Measurements from ENCODE around the gene HIGD1C. TPM values are rescaled to one million over a fixed set of nuclear protein-coding genes. Genes with fewer than 3 reads are reported as not detected.

Gene HIGD1C
- total RNA-seq, 1 experiment from 2014 or later, result not detected

DNA sequence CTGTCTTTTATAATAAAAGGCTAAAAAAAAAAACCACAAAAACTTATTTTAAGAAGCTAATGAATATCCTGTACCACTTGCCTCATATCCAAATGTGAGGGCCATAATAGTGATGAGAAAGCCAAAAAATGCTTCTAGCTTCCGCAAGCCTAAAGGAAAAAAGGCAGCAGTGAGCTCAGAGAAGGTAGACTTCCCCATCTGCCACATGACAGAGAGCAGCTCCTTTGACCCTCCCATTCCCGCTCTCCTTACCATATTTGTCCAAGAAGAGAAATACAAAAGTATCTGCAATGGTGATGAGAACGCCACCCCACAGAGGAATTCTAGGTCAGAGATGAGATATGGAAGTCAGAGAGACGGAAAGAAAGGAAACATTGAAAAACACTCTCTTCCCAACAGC is 46.7 kb downstream of the HIGD1C start:
- TF ChIP-seq, protein P1, sequence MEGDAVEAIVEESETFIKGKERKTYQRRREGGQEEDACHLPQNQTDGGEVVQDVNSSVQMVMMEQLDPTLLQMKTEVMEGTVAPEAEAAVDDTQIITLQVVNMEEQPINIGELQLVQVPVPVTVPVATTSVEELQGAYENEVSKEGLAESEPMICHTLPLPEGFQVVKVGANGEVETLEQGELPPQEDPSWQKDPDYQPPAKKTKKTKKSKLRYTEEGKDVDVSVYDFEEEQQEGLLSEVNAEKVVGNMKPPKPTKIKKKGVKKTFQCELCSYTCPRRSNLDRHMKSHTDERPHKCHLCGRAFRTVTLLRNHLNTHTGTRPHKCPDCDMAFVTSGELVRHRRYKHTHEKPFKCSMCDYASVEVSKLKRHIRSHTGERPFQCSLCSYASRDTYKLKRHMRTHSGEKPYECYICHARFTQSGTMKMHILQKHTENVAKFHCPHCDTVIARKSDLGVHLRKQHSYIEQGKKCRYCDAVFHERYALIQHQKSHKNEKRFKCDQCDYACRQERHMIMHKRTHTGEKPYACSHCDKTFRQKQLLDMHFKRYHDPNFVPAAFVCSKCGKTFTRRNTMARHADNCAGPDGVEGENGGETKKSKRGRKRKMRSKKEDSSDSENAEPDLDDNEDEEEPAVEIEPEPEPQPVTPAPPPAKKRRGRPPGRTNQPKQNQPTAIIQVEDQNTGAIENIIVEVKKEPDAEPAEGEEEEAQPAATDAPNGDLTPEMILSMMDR (conservative IDR thresholded peaks at IDR 0.05), result no peak
- Histone ChIP-seq H3K56ac (ENCODE audit: insufficient read length, low read depth, low read length) (no peak overlapping the region), H3T11ph (ENCODE audit: low read length) (no peak overlapping the region), H3K9me3 (ENCODE audit: control insufficient read depth, low read depth, low read length) (no peaks in the 10 kb centered on the region), H3K4me1 (ENCODE audit: insufficient read depth, low read length) (no peaks in the 10 kb centered on the region), H2BK5ac (ENCODE audit: insufficient read length, low read length) (no peak overlapping the region), H3K9ac (ENCODE audit: extremely low read depth, insufficient read length, low read length) (no peak overlapping the region), H4K8ac (replicated peaks; ENCODE audit: insufficient read length, low read depth, low read length) (no peak overlapping the region), H3K4me2 (ENCODE audit: insufficient read depth, insufficient read length, low read length) (no peak overlapping the region), H2BK12ac (ENCODE audit: insufficient read length, low read depth, low read length) (no peak overlapping the region), H3K18ac (ENCODE audit: insufficient read length, low read depth, low read length) (no peak overlapping the region), H2AFZ (ENCODE audit: low read length) (no peak overlapping the region), H3K23me2 (ENCODE audit: insufficient read length, low read depth, low read length, poor library complexity, severe bottlenecking) (no peaks in the 10 kb centered on the region), H2BK15ac (ENCODE audit: low read depth, low read length) (no peak overlapping the region), H3K4ac (ENCODE audit: low read depth, low read length) (no peak overlapping the region), H2AK5ac (ENCODE audit: insufficient read length, low read length) (no peak overlapping the region), H4K5ac (ENCODE audit: insufficient read length, low read depth, low read length) (no peak overlapping the region), H3K27me3 (ENCODE audit: insufficient read depth, low read length) (no peaks in the 10 kb centered on the region), H4K20me1 (ENCODE audit: control insufficient read depth, insufficient read depth, insufficient read length) (no peaks in the 10 kb centered on the region), H3K79me1 (ENCODE audit: insufficient read depth, low read depth, low read length, poor library complexity, severe bottlenecking) (no peaks in the 10 kb centered on the region), H3K27ac (ENCODE audit: insufficient read length, low read depth, low read length) (no peak overlapping the region), H3K79me2 (ENCODE audit: insufficient read depth, low read length) (no peaks in the 10 kb centered on the region), H4K91ac (ENCODE audit: insufficient read length, low read depth, low read length) (no peak overlapping the region), H3K23ac (ENCODE audit: insufficient read length, low read depth, low read length) (no peak overlapping the region), H2BK120ac (ENCODE audit: low read depth, low read length, poor library complexity, severe bottlenecking) (no peak overlapping the region), H3K14ac (ENCODE audit: insufficient read depth, low read length) (no peak overlapping the region), H2BK20ac (ENCODE audit: low read depth, low read length, poor library complexity, severe bottlenecking) (no peak overlapping the region)
- DNase-seq, result no peak
- no peaks in the 10 kb centered on the region for H3K9me3 Mint-ChIP-seq
- no peaks in the 10 kb centered on the region for H3K4me1 Mint-ChIP-seq
- H3K27ac Mint-ChIP-seq, result no peak overlapping the region
- no CpG with 5 or more reads among the region's 4 CpGs for WGBS (ENCODE audit: extremely low coverage, insufficient read length, low lambda C conversion rate)
- H3K4me3 Mint-ChIP-seq, result no peak overlapping the region
- no peaks in the 10 kb centered on the region for H3K27me3 Mint-ChIP-seq (ENCODE audit: low read depth)
- peaks cover 35 to 61% (median 52%) of the 10 kb centered on the region in 3 experiments; a peak in 6 of 7 replicates for H3K36me3 Mint-ChIP-seq (ENCODE audit: insufficient read depth in 1 of 3, low read depth in 3 of 3)

Measured in H9 (cell line).